Cardiac septum (tissue), 1 donor: ENCODE data around the gene RERE. TPM values are rescaled to one million over a fixed set of nuclear protein-coding genes. Genes with fewer than 3 reads are reported as not detected.
"Not testable (repeated sequence)": the region's sequence is repeated elsewhere in the genome, so short reads cannot be mapped to it uniquely, and the experiment has no call there.

Experiments
- DNase-seq: peaks from one replicate; pipeline ENCODE4 v3.0.0-alpha.2; 2020; ENCODE audit warnings: low spot score
- intact Hi-C: fragments of 100-400 bp; cut with DNase I; formaldehyde crosslinking; loops from one replicate; pipeline ENCODE4 v1.14.0; 2022
- total RNA-seq: library from RNA; stranded (reverse); fragmentation: NEBNext Ultra II Directional; extraction: Animal tissue kit (Norgen Biotek cat#: 25700); gene quantifications from one replicate; pipeline ENCODE4 v1.2.1, GENCODE V29; 2021
- donor health status: DM: no; HTN: no; CAD: no.

The RERE gene
- total RNA-seq, 1 donor from 2014 or later, result 102 TPM

- DNase-seq, result no peak
- intact Hi-C loops, result loop anchor here (5.0 to 10.0 kb wide), 2 partner anchors 34 to 108 kb away; no protein-coding TSS in a partner anchor
These were observed 4.2 kb downstream of the RERE start for GRCh38 chr1:8813016-8813763.

GRCh38 chr1:8812081-8812480, 5.4 kb downstream of the RERE start:
- intact Hi-C loops, result loop anchor here (5.0 to 10.0 kb wide), 2 partner anchors 35 to 107 kb away; no protein-coding TSS in a partner anchor
- no peak for DNase-seq

DNA sequence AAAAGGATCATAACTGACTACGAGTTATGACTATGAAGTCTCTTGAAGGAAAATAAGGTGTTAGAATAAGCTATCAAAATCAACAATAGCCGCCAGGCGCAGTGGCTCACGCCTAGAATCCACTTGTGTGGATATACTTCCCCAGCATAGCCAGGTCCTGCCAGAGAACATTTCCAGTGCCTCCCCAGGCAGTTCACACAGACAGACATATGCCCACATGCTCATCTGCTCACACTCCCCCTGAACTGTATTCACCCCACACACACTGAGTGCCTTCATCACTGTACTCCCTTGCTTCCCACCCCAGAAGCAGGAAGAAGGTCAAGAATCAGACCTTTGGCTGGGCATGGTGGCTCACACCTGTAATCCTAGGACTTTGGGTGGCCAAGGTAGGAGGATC, 6.5 kb downstream of the RERE start:
- intact Hi-C loops, result loop anchor here (5.0 to 10.0 kb wide), 2 partner anchors 36 to 106 kb away; no protein-coding TSS in a partner anchor
- DNase-seq, result no peak

GRCh38 chr1:8809342-8809736, 8.1 kb downstream of the RERE start:
- DNase-seq, result no peak
- intact Hi-C loops, result no loop called here

- no peak for DNase-seq
- intact Hi-C loops, result no loop called here
These were observed 10.4 kb downstream of the RERE start for GRCh38 chr1:8807004-8807403.

- intact Hi-C loops, result no loop called here
- no peak for DNase-seq
These were observed 17.0 kb downstream of the RERE start for GRCh38 chr1:8800416-8800815.

GRCh38 chr1:8797216-8797615, 20.2 kb downstream of the RERE start:
- intact Hi-C loops, result no loop called here
- DNase-seq, result no peak

DNA sequence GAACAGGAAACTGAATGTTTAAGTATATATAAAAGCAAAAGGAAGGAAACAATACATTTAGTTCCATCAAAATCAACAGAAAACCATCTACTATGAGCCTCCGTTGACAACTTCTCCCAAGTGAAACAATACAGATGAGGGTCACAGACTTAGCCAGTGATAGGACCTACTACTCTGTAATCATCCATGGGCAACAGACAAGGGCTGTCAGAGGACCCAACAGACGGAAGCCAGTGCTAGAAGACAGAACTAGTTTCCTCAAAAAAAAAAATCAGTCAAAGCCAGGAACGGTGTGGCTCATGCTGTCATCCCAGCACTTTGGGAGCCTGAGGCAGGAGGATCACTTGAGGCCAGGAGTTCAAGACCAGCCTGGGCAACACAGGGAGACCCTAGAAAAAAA, 20.6 kb downstream of the RERE start:
- no peak for DNase-seq
- intact Hi-C loops, result no loop called here

- intact Hi-C loops, result no loop called here
- DNase-seq, result no peak
These were observed 22.8 kb downstream of the RERE start for GRCh38 chr1:8794605-8795004.

GRCh38 chr1:8791819-8792218, 25.6 kb downstream of the RERE start:
- intact Hi-C loops, result no loop called here
- DNase-seq, result no peak

DNA sequence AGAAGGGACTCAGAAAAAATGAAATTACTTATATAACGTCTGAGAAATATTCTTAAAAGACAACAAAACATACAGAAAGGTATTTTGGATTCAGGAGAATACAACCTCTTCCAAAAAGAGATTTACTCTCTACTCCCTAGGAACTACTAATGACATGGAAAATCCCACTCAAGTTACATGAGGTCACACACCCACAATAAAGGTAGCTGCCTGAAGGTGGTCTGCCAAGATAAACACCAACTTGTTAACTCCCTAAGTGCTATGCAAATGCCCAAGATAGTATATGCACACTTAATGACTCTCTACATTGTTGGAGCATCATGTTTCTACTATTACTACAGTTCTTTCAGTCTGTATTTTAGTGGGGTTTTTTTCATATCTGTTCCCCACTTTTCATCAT, 26.5 kb downstream of the RERE start:
- intact Hi-C loops, result no loop called here
- no peak for DNase-seq

DNA sequence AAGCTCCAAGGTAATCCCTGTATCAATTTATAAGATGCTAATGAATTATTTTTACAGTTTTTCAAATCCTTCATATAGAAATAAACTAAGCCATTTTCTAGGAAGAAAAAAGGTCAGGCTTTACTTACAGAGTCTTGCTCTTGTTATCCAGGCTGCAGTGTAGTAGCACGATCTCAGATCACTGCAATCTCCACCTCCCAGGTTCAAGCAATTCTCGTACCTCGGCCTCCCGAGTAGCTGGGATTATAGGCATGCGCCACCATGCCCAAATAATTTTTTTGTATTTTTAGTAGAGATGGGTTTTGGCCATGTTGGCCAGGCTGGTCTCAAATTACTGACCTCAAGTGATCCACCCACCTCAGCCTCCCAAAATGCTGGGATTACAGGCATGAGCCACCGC, 27.0 kb downstream of the RERE start:
- DNase-seq, result no peak
- intact Hi-C loops, result no loop called here

DNA sequence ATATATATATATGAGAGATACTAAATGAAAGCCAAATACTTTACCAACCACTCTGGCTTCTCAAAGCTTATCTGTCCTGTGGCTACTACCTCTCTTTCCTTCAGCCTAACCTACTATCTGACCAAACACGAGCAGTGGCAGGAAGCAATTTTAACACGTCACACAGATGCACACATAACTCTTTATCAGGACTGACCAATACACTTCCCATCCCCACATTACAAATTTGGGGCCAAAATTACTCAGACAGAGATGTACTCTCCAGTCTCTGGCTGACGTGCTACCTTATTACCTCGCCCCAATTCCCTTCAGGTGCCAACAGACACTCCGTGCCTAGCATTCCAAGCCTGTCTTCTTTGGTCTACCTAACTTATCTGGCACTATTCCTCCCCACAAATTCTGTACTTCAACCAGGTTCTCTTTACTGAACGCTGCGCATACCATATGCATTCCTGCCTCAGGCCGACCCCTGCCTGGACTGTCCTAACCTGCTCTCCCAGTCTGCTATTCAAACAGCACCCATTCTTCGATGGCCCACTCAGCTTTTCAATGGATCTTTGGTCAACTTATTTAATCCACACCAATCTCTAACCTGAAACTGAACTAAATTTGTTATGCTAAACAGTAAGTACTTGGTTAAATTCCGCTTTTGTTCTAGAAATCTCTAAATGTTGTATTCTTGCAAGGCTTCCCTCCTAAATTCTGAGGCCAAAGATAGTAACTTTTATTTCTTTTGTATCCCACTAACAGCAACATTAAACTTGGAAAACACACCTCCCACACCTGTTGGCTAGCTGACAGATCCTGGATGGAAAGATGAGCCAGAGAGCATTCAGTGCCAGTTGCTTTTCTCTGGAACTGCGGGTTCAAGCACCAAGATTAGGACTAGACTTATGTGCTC, 27.9 kb downstream of the RERE start:
- DNase-seq, result no peak
- intact Hi-C loops, result no loop called here

DNA sequence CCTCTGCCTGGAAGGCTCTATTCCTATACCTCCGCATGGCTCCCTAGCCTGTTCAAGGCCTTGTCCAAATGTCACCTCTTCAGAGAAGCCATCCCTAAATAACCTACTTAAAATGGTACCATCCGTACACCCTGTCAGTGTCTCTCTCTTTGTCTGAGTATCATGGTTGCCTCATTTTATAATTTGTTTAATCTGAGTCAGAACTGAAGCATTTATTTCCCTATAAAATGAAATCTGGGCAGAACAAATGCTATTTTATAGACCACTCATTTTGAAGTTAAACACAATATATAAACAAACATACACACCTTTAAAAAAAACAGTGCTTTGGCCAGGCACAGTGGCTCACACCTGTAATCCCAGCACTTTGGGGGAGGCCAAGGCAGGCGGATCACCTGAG, 30.2 kb downstream of the RERE start:
- DNase-seq, result no peak
- intact Hi-C loops, result no loop called here

DNA sequence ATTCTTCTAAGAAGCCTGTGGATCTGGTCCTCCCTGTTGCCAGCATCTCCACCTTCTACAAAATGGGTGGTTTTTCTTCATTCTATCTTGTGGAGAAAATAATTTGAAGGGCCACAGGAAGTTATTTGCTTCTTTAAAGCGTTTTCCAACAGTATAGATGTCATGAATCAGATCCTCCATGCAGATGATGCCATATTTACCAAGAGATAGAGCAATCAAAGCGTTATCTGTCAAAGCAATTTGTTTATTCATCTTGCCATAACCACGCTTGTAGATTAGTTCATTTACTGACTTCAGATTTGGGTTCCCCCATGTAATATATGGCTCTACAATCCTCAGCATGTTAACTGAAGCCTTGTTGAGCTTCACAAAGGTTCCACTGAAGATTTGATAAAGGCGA, 31.2 kb downstream of the RERE start:
- DNase-seq, intact Hi-C loops: not testable (repeated sequence)

DNA sequence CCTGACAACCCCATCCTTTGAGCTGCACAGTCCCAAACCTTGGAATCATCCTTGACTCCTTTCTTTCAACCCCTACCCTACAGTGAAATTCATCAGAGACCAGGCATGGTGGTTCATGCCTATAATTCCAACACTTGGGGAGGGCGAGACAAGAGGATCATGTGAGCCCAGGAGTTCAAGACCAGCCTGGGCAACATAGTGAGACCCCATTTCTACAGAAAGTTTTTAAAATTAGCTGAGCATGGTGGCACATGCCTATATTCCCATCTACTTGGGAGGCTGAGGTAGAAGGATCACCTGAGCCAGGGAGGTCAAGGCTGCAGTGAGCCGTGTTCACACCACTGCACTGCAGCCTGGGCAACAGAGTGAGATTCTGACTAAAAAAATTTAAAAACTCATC, 34.5 kb downstream of the RERE start:
- intact Hi-C loops, result no loop called here
- no peak for DNase-seq

GRCh38 chr1:8782001-8782620, 35.3 kb downstream of the RERE start:
- intact Hi-C loops, result no loop called here
- no peak for DNase-seq

GRCh38 chr1:8780405-8780804, 37.0 kb downstream of the RERE start:
- intact Hi-C loops, result no loop called here
- DNase-seq, result no peak

DNA sequence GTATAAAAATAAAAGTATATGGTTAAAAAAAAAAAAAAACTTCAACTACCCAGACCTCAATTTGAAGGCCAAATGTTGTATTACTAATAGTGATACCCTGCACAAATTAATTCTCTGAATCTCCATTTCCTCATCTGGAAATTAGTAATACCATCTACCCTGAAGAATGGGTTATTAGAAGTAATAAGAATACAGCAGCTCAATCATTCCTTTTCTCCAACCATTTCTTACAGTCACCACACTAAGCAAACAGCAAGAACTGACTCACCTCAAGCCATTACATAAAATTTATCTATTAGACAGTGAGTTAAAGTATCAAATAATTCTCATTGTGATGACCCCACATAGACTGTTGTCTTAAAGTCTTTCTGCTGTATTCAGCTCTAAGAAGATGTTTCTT, 39.6 kb downstream of the RERE start:
- intact Hi-C loops, result no loop called here
- no peak for DNase-seq

- no peak for DNase-seq
- intact Hi-C loops, result no loop called here
These were observed 41.3 kb downstream of the RERE start for GRCh38 chr1:8776104-8776503.
